Breast epithelium (tissue), 3 donors: ENCODE results near the gene ZBTB40.

Experiments used
- POLR2A ChIP-seq: fragments of 450-650 bp; IDR thresholded peaks from one replicate; pipeline ENCODE4 v1.6.1; 2016; ENCODE audit warnings: antibody characterized with exemption, mild to moderate bottlenecking, moderate library complexity
- POLR2AphosphoS5 ChIP-seq, 3 donors: sonication (generic); formaldehyde crosslinking; IDR thresholded peaks; one replicate each; pipeline ENCODE4 v1.6.1; 2017; ENCODE audit warnings: antibody characterized with exemption in 3 of 3

GRCh38 chr1:22454476-22455056, 2.9 kb downstream of the ZBTB40 start:
- TF ChIP-seq POLR2AphosphoS5 (IDR thresholded peaks at IDR 0.05) (no peak), POLR2A (no peak)
